HG03565 (cell line): ENCODE data around the gene HMCN2.
"Not testable (repeated sequence)": the region's sequence is repeated elsewhere in the genome, so short reads cannot be mapped to it uniquely, and the experiment has no call there.

Experiments used
- ATAC-seq: cut with Tn5 transposase; IDR thresholded peaks from one replicate; pipeline ENCODE4 v1.9.1; 2021; ENCODE audit warnings: mild to moderate bottlenecking, moderate library complexity; ENCODE audit not compliant: unreplicated experiment

Gene HMCN2

GRCh38 chr9:130327070-130327780, 61.7 kb downstream of the HMCN2 start:
- ATAC-seq, result no peak

- no peak for ATAC-seq
These were observed 62.3 kb downstream of the HMCN2 start for GRCh38 chr9:130327781-130328348.

- ATAC-seq, result no peak
These were observed 62.8 kb downstream of the HMCN2 start for GRCh38 chr9:130328349-130328801.

DNA sequence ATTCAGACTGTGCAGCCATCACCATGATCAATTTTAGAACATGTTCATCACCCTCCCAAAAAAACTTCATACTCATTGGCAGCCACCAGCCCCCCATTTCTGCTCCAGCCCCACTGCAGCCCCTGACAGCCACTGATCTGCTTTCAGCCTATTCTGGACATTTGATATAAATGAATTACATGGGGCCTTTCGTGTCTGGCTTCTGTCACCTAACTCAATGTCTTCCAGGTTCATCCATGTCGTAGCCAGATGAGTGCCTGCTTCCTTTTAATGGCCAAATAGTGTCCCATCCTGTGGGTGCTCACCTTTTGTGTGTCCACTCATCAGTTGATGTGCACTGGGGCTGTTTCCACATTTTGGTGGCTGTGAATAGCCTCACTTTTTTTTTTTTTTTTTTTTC, 63.5 kb downstream of the HMCN2 start:
- ATAC-seq, result no peak

DNA sequence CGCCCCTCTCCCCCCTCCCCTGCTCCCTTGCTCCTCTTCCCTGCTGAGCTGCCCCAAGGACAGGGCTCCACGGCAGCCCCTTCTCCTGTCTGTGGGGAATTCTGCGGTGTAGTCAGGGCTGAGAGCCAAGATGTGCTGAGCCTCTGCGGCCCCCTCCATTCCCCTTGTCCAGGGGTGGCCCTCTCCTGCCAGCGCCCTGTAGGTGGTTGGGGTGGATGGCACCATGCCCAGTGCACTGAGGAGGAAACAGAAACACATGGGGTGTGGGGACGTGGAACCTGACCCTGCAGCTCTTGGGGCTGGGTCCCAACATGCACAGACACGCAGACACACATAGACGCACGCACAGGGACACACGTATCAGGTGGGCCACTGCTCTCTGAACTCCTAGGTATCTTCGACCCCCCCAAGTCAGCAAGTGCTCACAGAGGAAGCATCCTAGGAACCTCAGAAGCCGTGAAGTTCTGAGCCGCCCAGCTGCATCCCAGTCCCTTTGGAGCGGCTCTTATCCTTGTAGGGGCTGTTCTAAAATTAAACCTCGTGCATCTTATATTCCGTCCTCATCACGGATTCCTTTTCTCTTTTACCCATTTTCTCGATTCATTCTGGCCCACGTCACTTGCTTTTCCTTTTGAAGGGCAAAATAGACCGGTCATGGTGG, 64.8 kb downstream of the HMCN2 start:
- ATAC-seq, result no peak

DNA sequence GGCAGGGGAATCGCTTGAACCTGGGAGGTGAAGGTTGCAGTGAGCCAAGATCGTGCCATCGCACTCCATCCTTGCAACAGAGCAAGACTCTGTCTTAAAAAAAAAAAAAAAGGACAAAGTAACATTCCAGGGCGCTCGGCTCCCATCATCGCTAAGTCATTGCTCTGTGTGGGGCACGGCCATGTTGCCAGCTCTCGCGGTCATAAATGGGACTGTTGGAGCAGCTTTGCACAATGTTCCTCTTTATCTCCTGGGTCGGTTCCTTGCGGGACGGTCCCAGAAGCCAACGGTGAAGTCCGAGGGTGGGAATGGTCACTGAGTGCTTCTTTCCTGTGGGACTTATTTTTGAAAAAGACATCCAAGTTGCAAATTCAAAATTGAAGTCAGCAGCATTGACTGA, 65.5 kb downstream of the HMCN2 start:
- no peak for ATAC-seq

DNA sequence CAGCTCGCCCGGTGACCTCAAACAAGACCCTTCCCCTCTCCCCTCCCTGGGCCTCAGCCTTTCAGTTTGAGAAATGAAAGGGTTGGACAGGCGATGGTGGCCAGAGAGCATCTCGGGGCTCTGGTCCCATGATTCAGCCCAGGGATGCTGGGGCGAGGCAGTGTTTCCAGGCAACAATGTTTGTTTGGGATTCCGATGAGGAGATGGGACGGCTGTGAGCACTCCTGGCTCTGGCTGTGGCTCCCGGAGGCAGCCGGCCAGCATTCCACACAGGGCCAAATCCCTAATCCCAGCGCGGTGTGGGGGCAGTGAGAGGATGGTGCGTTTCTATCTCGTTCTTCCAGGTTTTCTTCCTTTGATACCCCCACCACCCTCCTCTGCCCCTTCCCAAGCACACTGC, 66.0 kb downstream of the HMCN2 start:
- no peak for ATAC-seq

- no peak for ATAC-seq
These were observed 66.9 kb downstream of the HMCN2 start for GRCh38 chr9:130332384-130332926.

- ATAC-seq, result no peak
These were observed 67.6 kb downstream of the HMCN2 start for GRCh38 chr9:130333041-130333711.

- no peak for ATAC-seq
These were observed 68.1 kb downstream of the HMCN2 start for GRCh38 chr9:130333712-130334062.

- ATAC-seq, result no peak
These were observed 69.4 kb downstream of the HMCN2 start for GRCh38 chr9:130334915-130335314.

GRCh38 chr9:130336027-130336610, 70.6 kb downstream of the HMCN2 start:
- ATAC-seq, result no peak

- no peak for ATAC-seq
These were observed 71.3 kb downstream of the HMCN2 start for GRCh38 chr9:130336885-130337284.

DNA sequence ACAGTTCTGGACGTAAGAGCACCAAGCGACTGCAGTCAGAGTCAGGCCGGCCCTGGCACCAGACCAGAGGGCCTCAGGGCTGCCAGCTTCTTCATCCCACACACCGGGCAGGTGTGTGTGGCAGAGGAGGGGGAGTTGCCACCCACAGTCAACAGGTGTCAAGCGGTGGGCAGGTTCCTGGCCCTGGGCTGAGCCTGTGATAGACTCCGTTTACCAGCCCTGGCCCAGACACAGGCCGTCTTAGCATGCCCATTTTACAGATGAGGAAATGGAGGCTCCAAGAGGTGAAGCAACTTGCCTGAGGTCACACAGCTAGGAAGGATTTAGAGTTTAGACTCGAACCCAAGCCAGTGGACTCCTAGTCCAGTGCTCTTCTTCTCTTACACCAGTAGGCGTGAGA, 71.8 kb downstream of the HMCN2 start:
- no peak for ATAC-seq

- no peak for ATAC-seq
These were observed 72.3 kb downstream of the HMCN2 start for GRCh38 chr9:130337784-130338380.

DNA sequence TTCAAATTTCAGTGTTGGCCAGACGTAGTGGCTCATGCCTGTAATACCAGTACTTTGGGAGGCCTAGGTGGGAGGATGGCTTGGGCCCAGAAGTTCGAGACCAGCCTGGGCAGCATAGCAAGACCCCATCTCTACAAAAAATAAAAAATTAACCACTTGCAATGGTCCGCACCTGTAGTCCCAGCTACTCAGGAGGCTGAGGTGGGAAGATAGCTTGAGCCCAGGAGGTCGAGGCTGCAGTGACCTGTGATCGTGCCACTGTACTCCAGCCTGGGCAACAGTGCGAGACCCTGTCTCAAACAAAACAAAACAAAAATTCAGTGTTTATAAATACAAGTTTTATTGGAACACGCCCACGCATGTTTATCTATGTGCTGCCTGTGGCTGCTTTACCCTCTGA, 73.3 kb downstream of the HMCN2 start:
- ATAC-seq, result not testable (repeated sequence)

DNA sequence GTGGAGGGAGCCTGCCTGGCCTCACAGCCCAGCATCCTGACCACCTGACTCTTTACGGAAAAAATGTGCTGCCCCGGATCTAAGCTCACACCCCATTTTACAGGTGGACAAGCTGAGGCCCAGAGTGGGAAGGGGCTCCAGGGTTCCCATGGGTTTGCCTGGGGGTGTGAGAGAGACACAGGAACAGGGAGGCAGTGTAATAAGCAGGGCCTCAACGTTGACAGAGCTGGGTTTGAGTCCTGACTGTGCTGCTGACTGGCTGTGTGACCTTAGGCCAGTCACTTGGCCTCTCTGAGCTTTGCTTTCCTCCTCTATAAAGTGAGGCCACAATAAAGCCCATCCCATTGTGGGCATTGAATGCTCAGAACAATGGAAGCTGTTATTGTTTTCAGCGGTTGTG, 73.7 kb downstream of the HMCN2 start:
- ATAC-seq, result no peak

DNA sequence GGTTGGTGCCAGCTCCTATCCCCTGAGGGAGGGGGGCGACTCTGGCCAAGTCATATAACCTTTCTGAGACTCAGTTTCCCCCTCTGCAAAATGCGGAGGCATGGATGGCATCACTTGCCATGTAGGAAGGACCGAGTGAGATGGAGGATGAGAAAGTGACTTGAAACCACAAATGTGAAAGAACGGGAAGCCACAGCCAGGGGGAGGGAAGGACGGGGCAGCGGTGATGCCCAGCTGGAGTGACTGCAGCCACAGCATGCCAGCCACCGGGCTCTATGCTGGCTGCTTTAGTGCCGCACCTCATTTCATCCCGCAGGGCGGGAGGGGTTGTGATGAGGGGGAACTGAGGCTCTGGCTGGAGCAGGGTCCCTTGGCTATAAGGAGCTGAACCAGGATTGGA, 74.5 kb downstream of the HMCN2 start:
- no peak for ATAC-seq

DNA sequence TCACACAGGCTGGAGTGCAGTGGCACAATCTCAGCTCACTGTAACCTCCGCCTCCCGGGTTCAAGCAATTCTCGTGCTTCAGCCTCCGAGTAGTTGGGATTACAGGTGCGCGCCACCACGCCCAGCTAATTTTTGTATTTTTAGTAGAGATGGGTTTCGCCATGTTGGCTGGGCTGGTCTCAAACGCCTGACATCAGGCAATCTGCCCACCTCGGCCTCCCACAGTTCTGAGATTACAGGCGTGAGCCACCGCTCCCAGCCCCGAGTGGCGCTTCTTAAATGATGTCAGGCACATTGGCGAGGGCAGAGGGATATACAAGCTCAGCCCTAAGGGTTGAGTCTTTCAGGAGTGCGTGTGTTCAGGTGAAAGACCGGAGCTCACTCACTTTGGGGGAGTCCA, 75.0 kb downstream of the HMCN2 start:
- not testable (repeated sequence) for ATAC-seq

DNA sequence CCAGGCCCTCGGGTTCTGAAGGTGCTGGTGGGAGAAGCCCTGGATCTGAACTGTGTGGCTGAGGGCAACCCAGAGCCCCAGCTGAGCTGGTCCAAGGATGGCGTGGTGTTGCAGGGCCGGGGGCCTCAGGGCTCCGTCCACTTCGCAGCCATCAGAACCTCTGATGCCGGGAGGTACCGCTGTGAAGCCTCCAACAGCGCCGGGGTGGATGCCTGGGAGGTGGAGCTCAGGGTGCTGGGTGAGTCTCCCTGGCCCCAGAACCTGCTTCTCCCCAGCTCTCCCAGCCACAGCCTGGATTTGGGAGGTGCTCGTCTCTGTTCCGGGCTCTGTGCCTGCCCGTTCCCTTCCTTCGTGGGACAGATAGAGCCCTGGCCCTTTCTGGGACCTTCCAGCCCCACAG, 75.6 kb downstream of the HMCN2 start:
- ATAC-seq, result no peak
